Skeletal muscle satellite cell (primary cell): ENCODE data around the gene EPAS1.
A peak's percentile ranks its signal among the peaks of the same experiment; 100 is the strongest.

ENCODE experiments used
- H3K27me3 ChIP-seq: 2 replicates; pipeline ENCODE4 v1.7.0; 2013; ENCODE audit warnings: low read length; ENCODE audit not compliant: control insufficient read depth, insufficient read depth
- H3K36me3 ChIP-seq: 2 replicates; pipeline ENCODE4 v1.7.0; 2013; ENCODE audit warnings: mild to moderate bottlenecking, control low read depth, low read length; ENCODE audit not compliant: insufficient read depth
- H3K4me1 ChIP-seq: 2 replicates; pipeline ENCODE4 v1.7.0; 2013; ENCODE audit warnings: low read length; ENCODE audit not compliant: control insufficient read depth, insufficient read depth
- H3K4me2 ChIP-seq: 2 replicates; pipeline ENCODE4 v1.7.0; 2013; ENCODE audit warnings: mild to moderate bottlenecking, low read length
- H3K4me3 ChIP-seq: 2 replicates; pipeline ENCODE4 v1.7.0; 2013; ENCODE audit warnings: low read length
- H3K9ac ChIP-seq: 2 replicates; pipeline ENCODE4 v1.7.0; 2013; ENCODE audit warnings: mild to moderate bottlenecking, low read depth, low read length, moderate library complexity
- H3K9me3 ChIP-seq: replicated peaks from 2 replicates; pipeline ENCODE4 v1.7.0; 2013; ENCODE audit warnings: mild to moderate bottlenecking, control low read depth, low read length

EPAS1 gene

GRCh38 chr2:46411985-46412384, 114.8 kb downstream of the EPAS1 start:
- Histone ChIP-seq H3K4me1 (peaks cover 21% of the 10 kb centered on the region), H3K9ac (no peak overlapping the region)

GRCh38 chr2:46413111-46413510, 115.9 kb downstream of the EPAS1 start:
- Histone ChIP-seq H3K4me3 (no peak overlapping the region), H3K4me2 (no peak overlapping the region), H3K9ac (no peak overlapping the region), H3K9me3 (no peaks in the 10 kb centered on the region), H3K36me3 (no peaks in the 10 kb centered on the region), H3K4me1 (peaks cover 21% of the 10 kb centered on the region), H3K27me3 (no peaks in the 10 kb centered on the region)

More at GRCh38 chr2:46411985-46412384, 114.8 kb downstream of the EPAS1 start:
- H3K4me3 ChIP-seq, result no peak overlapping the region
- H3K27me3 ChIP-seq, result no peaks in the 10 kb centered on the region
- H3K9me3 ChIP-seq, result no peaks in the 10 kb centered on the region
- H3K36me3 ChIP-seq, result no peaks in the 10 kb centered on the region
- no peak overlapping the region for H3K4me2 ChIP-seq

- no peaks in the 10 kb centered on the region for H3K36me3 ChIP-seq
- H3K27me3 ChIP-seq, result no peaks in the 10 kb centered on the region
- H3K4me3 ChIP-seq, result no peak overlapping the region
- peaks cover 20% of the 10 kb centered on the region for H3K4me1 ChIP-seq
- H3K4me2 ChIP-seq, result no peak overlapping the region
- no peaks in the 10 kb centered on the region for H3K9me3 ChIP-seq
- no peak overlapping the region for H3K9ac ChIP-seq
Observed at GRCh38 chr2:46413631-46414030, 116.4 kb downstream of the EPAS1 start.

GRCh38 chr2:46414701-46415100, 117.5 kb downstream of the EPAS1 start:
- Histone ChIP-seq H3K27me3 (no peaks in the 10 kb centered on the region), H3K4me2 (no peak overlapping the region), H3K36me3 (no peaks in the 10 kb centered on the region), H3K4me3 (no peak overlapping the region), H3K9me3 (no peaks in the 10 kb centered on the region), H3K9ac (no peak overlapping the region), H3K4me1 (peaks cover 13% of the 10 kb centered on the region)

GRCh38 chr2:46416280-46416679, 119.1 kb downstream of the EPAS1 start:
- Histone ChIP-seq H3K4me1 (peaks cover 8% of the 10 kb centered on the region), H3K4me2 (no peak overlapping the region), H3K27me3 (no peaks in the 10 kb centered on the region), H3K4me3 (no peak overlapping the region), H3K36me3 (no peaks in the 10 kb centered on the region), H3K9ac (no peak overlapping the region), H3K9me3 (no peaks in the 10 kb centered on the region)

GRCh38 chr2:46416739-46417403, 119.7 kb downstream of the EPAS1 start:
- H3K27me3 ChIP-seq, result no peaks in the 10 kb centered on the region
- H3K9me3 ChIP-seq, result no peaks in the 10 kb centered on the region
- no peaks in the 10 kb centered on the region for H3K36me3 ChIP-seq
- H3K4me3 ChIP-seq, result no peak overlapping the region
- peak overlapping the region; percentile 42 for H3K4me2 ChIP-seq
- H3K9ac ChIP-seq, result no peak overlapping the region
- H3K4me1 ChIP-seq, result peaks cover 5% of the 10 kb centered on the region

GRCh38 chr2:46420945-46421344, 123.7 kb downstream of the EPAS1 start:
- Histone ChIP-seq H3K4me3 (no peak overlapping the region), H3K36me3 (no peaks in the 10 kb centered on the region), H3K4me1 (peaks cover 5% of the 10 kb centered on the region), H3K27me3 (no peaks in the 10 kb centered on the region), H3K9me3 (no peaks in the 10 kb centered on the region), H3K9ac (no peak overlapping the region), H3K4me2 (no peak overlapping the region)

GRCh38 chr2:46421361-46421760, 124.2 kb downstream of the EPAS1 start:
- Histone ChIP-seq H3K9me3 (no peaks in the 10 kb centered on the region), H3K4me2 (no peak overlapping the region), H3K4me3 (no peak overlapping the region), H3K36me3 (no peaks in the 10 kb centered on the region), H3K27me3 (no peaks in the 10 kb centered on the region), H3K9ac (no peak overlapping the region), H3K4me1 (peaks cover 5% of the 10 kb centered on the region)

GRCh38 chr2:46422717-46423394, 125.6 kb downstream of the EPAS1 start:
- Histone ChIP-seq H3K36me3 (no peaks in the 10 kb centered on the region), H3K4me2 (no peak overlapping the region), H3K9ac (no peak overlapping the region), H3K9me3 (no peaks in the 10 kb centered on the region), H3K27me3 (no peaks in the 10 kb centered on the region), H3K4me1 (no peaks in the 10 kb centered on the region), H3K4me3 (no peak overlapping the region)

- H3K9ac ChIP-seq, result no peak overlapping the region
- H3K4me2 ChIP-seq, result no peak overlapping the region
- H3K36me3 ChIP-seq, result no peaks in the 10 kb centered on the region
- no peak overlapping the region for H3K4me3 ChIP-seq
- H3K27me3 ChIP-seq, result no peaks in the 10 kb centered on the region
- no peaks in the 10 kb centered on the region for H3K9me3 ChIP-seq
- H3K4me1 ChIP-seq, result no peaks in the 10 kb centered on the region
Observed at GRCh38 chr2:46424937-46425336, 127.7 kb downstream of the EPAS1 start.

- H3K36me3 ChIP-seq, result no peaks in the 10 kb centered on the region
- no peaks in the 10 kb centered on the region for H3K4me1 ChIP-seq
- no peak overlapping the region for H3K4me2 ChIP-seq
- H3K4me3 ChIP-seq, result no peak overlapping the region
- no peak overlapping the region for H3K9ac ChIP-seq
- peaks cover 11% of the 10 kb centered on the region for H3K27me3 ChIP-seq
- no peaks in the 10 kb centered on the region for H3K9me3 ChIP-seq
Observed at GRCh38 chr2:46428911-46429436, 131.8 kb downstream of the EPAS1 start.

GRCh38 chr2:46430413-46430812, 133.2 kb downstream of the EPAS1 start:
- Histone ChIP-seq H3K9ac (no peak overlapping the region), H3K4me1 (no peaks in the 10 kb centered on the region), H3K36me3 (no peaks in the 10 kb centered on the region), H3K9me3 (no peaks in the 10 kb centered on the region), H3K4me2 (no peak overlapping the region), H3K27me3 (peaks cover 19% of the 10 kb centered on the region), H3K4me3 (no peak overlapping the region)
